Measurements from ENCODE around the gene SCARB1. TPM values are rescaled to one million over a fixed set of nuclear protein-coding genes. Genes with fewer than 3 reads are reported as not detected.

The SCARB1 gene
- polyA plus RNA-seq, 4 donors = 41.9 to 230 (median 180) TPM

- FAIRE-seq (no peak), DNase-seq (no peak)
- Histone ChIP-seq H3K4me3 (ENCODE audit: low read depth in 1 of 3, low read length in 3 of 3) (no peak overlapping the region), H3K27ac (ENCODE audit: low read depth in 1 of 3, low read length in 2 of 3) (no peak overlapping the region), H3K27me3 (ENCODE audit: control insufficient read depth in 3 of 3, insufficient read depth in 3 of 3, low read length in 3 of 3) (no peaks in the 10 kb centered on the region), H3K36me3 (ENCODE audit: control insufficient read depth in 3 of 3, insufficient read depth in 2 of 3, low read depth in 1 of 3, low read length in 3 of 3) (peaks cover 0 to 60% (median 1%) of the 10 kb centered on the region in 3 donors), H3K9me3 (ENCODE audit: control insufficient read depth in 2 of 2, insufficient read depth in 1 of 2, low read depth in 1 of 2, low read length in 1 of 2) (peaks cover 0 to 4% of the 10 kb centered on the region in 2 donors), H3K4me1 (ENCODE audit: control insufficient read depth in 3 of 3, insufficient read depth in 2 of 3, low read depth in 1 of 3, low read length in 2 of 3) (peaks cover 0 to 23% (median 0%) of the 10 kb centered on the region in 3 donors)
- WGBS, 3 donors = 96 to 97% (median 96%) methylated on average over 10 of the region's 10 CpGs
These were observed 44.1 kb downstream of the SCARB1 start for GRCh38 chr12:124819525-124819924.

GRCh38 chr12:124819080-124819479 lies 44.6 kb downstream of the SCARB1 start:
- peaks cover 0 to 23% (median 0%) of the 10 kb centered on the region in 3 donors for H3K4me1 ChIP-seq (ENCODE audit: control insufficient read depth in 3 of 3, insufficient read depth in 2 of 3, low read depth in 1 of 3, low read length in 2 of 3)
- no peak overlapping the region for H3K4me3 ChIP-seq (ENCODE audit: low read depth in 1 of 3, low read length in 3 of 3)
- FAIRE-seq = no peak
- H3K27ac ChIP-seq (ENCODE audit: low read depth in 1 of 3, low read length in 2 of 3) = no peak overlapping the region
- H3K9me3 ChIP-seq (ENCODE audit: control insufficient read depth in 2 of 2, insufficient read depth in 1 of 2, low read depth in 1 of 2, low read length in 1 of 2) = peaks cover 0 to 4% of the 10 kb centered on the region in 2 donors
- WGBS, 3 donors = 78 to 94% (median 93%) methylated on average over 5 of the region's 5 CpGs
- H3K27me3 ChIP-seq (ENCODE audit: control insufficient read depth in 3 of 3, insufficient read depth in 3 of 3, low read length in 3 of 3) = no peaks in the 10 kb centered on the region
- H3K36me3 ChIP-seq (ENCODE audit: control insufficient read depth in 3 of 3, insufficient read depth in 2 of 3, low read depth in 1 of 3, low read length in 3 of 3) = peaks cover 0 to 61% (median 5%) of the 10 kb centered on the region in 3 donors
- no peak for DNase-seq

GRCh38 chr12:124817076-124818000 lies 46.3 kb downstream of the SCARB1 start:
- 94 to 99% (median 96%) methylated on average over 31 of the region's 31 CpGs for WGBS, 3 donors
- FAIRE-seq (no peak), DNase-seq (no peak)
- Histone ChIP-seq H3K9me3 (ENCODE audit: control insufficient read depth in 2 of 2, insufficient read depth in 1 of 2, low read depth in 1 of 2, low read length in 1 of 2) (peaks cover 0 to 12% of the 10 kb centered on the region in 2 donors), H3K4me1 (ENCODE audit: control insufficient read depth in 3 of 3, insufficient read depth in 2 of 3, low read depth in 1 of 3, low read length in 2 of 3) (peaks cover 0 to 23% (median 0%) of the 10 kb centered on the region in 3 donors), H3K27ac (ENCODE audit: low read depth in 1 of 3, low read length in 2 of 3) (no peak overlapping the region), H3K4me3 (ENCODE audit: low read depth in 1 of 3, low read length in 3 of 3) (no peak overlapping the region), H3K36me3 (ENCODE audit: control insufficient read depth in 3 of 3, insufficient read depth in 2 of 3, low read depth in 1 of 3, low read length in 3 of 3) (peaks cover 0 to 72% (median 15%) of the 10 kb centered on the region in 3 donors), H3K27me3 (ENCODE audit: control insufficient read depth in 3 of 3, insufficient read depth in 3 of 3, low read length in 3 of 3) (no peaks in the 10 kb centered on the region)

- WGBS, 3 donors = 91% methylated on average over 15 of the region's 15 CpGs
- Histone ChIP-seq H3K4me1 (ENCODE audit: control insufficient read depth in 3 of 3, insufficient read depth in 2 of 3, low read depth in 1 of 3, low read length in 2 of 3) (peaks cover 0 to 14% (median 0%) of the 10 kb centered on the region in 3 donors), H3K27me3 (ENCODE audit: control insufficient read depth in 3 of 3, insufficient read depth in 3 of 3, low read length in 3 of 3) (no peaks in the 10 kb centered on the region), H3K27ac (ENCODE audit: low read depth in 1 of 3, low read length in 2 of 3) (peak overlapping the region in 1 of 3 donors; percentile 50), H3K4me3 (ENCODE audit: low read depth in 1 of 3, low read length in 3 of 3) (no peak overlapping the region), H3K36me3 (ENCODE audit: control insufficient read depth in 3 of 3, insufficient read depth in 2 of 3, low read depth in 1 of 3, low read length in 3 of 3) (peaks cover 0 to 82% (median 15%) of the 10 kb centered on the region in 3 donors), H3K9me3 (ENCODE audit: control insufficient read depth in 2 of 2, insufficient read depth in 1 of 2, low read depth in 1 of 2, low read length in 1 of 2) (peaks cover 0 to 9% of the 10 kb centered on the region in 2 donors)
- FAIRE-seq (no peak), DNase-seq (no peak)
These were observed 47.3 kb downstream of the SCARB1 start for GRCh38 chr12:124816295-124816854.

- peak overlapping the region in 1 of 3 donors; percentile 50 for H3K27ac ChIP-seq (ENCODE audit: low read depth in 1 of 3, low read length in 2 of 3)
- peaks cover 0 to 87% (median 15%) of the 10 kb centered on the region in 3 donors for H3K36me3 ChIP-seq (ENCODE audit: control insufficient read depth in 3 of 3, insufficient read depth in 2 of 3, low read depth in 1 of 3, low read length in 3 of 3)
- H3K9me3 ChIP-seq (ENCODE audit: control insufficient read depth in 2 of 2, insufficient read depth in 1 of 2, low read depth in 1 of 2, low read length in 1 of 2) = peaks cover 0 to 9% of the 10 kb centered on the region in 2 donors
- H3K4me1 ChIP-seq (ENCODE audit: control insufficient read depth in 3 of 3, insufficient read depth in 2 of 3, low read depth in 1 of 3, low read length in 2 of 3) = peaks cover 0 to 11% (median 0%) of the 10 kb centered on the region in 3 donors
- no peaks in the 10 kb centered on the region for H3K27me3 ChIP-seq (ENCODE audit: control insufficient read depth in 3 of 3, insufficient read depth in 3 of 3, low read length in 3 of 3)
- FAIRE-seq = no peak
- H3K4me3 ChIP-seq (ENCODE audit: low read depth in 1 of 3, low read length in 3 of 3) = no peak overlapping the region
- peak; percentile 37 to 78 for DNase-seq
- WGBS, 3 donors = 71 to 74% (median 73%) methylated on average over 37 to 38 of the region's 38 CpGs
These were observed 48.7 kb downstream of the SCARB1 start for GRCh38 chr12:124814741-124815613.

GRCh38 chr12:124813782-124814181 lies 49.9 kb downstream of the SCARB1 start:
- FAIRE-seq (no peak), DNase-seq (no peak)
- H3K4me1 ChIP-seq (ENCODE audit: control insufficient read depth in 3 of 3, insufficient read depth in 2 of 3, low read depth in 1 of 3, low read length in 2 of 3) = peaks cover 0 to 11% (median 0%) of the 10 kb centered on the region in 3 donors
- peaks cover 0 to 9% of the 10 kb centered on the region in 2 donors for H3K9me3 ChIP-seq (ENCODE audit: control insufficient read depth in 2 of 2, insufficient read depth in 1 of 2, low read depth in 1 of 2, low read length in 1 of 2)
- no peak overlapping the region for H3K27ac ChIP-seq (ENCODE audit: low read depth in 1 of 3, low read length in 2 of 3)
- 96 to 98% (median 97%) methylated on average over 3 of the region's 3 CpGs for WGBS, 3 donors
- H3K4me3 ChIP-seq (ENCODE audit: low read depth in 1 of 3, low read length in 3 of 3) = no peak overlapping the region
- peaks cover 0 to 88% (median 15%) of the 10 kb centered on the region in 3 donors for H3K36me3 ChIP-seq (ENCODE audit: control insufficient read depth in 3 of 3, insufficient read depth in 2 of 3, low read depth in 1 of 3, low read length in 3 of 3)
- no peaks in the 10 kb centered on the region for H3K27me3 ChIP-seq (ENCODE audit: control insufficient read depth in 3 of 3, insufficient read depth in 3 of 3, low read length in 3 of 3)

GRCh38 chr12:124812979-124813378 lies 50.7 kb downstream of the SCARB1 start:
- DNase-seq = no peak
- Histone ChIP-seq H3K27ac (ENCODE audit: low read depth in 1 of 3, low read length in 2 of 3) (no peak overlapping the region), H3K36me3 (ENCODE audit: control insufficient read depth in 3 of 3, insufficient read depth in 2 of 3, low read depth in 1 of 3, low read length in 3 of 3) (peaks cover 0 to 91% (median 15%) of the 10 kb centered on the region in 3 donors), H3K4me1 (ENCODE audit: control insufficient read depth in 3 of 3, insufficient read depth in 2 of 3, low read depth in 1 of 3, low read length in 2 of 3) (peaks cover 0 to 11% (median 0%) of the 10 kb centered on the region in 3 donors), H3K4me3 (ENCODE audit: low read depth in 1 of 3, low read length in 3 of 3) (no peak overlapping the region), H3K9me3 (ENCODE audit: control insufficient read depth in 2 of 2, insufficient read depth in 1 of 2, low read depth in 1 of 2, low read length in 1 of 2) (peaks cover 0 to 10% of the 10 kb centered on the region in 2 donors), H3K27me3 (ENCODE audit: control insufficient read depth in 3 of 3, insufficient read depth in 3 of 3, low read length in 3 of 3) (no peaks in the 10 kb centered on the region)
- WGBS, 3 donors = 93 to 100% (median 95%) methylated on average over 2 of the region's 2 CpGs
- FAIRE-seq = no peak

GRCh38 chr12:124812356-124812755 lies 51.3 kb downstream of the SCARB1 start:
- peaks cover 0 to 17% (median 0%) of the 10 kb centered on the region in 3 donors for H3K4me1 ChIP-seq (ENCODE audit: control insufficient read depth in 3 of 3, insufficient read depth in 2 of 3, low read depth in 1 of 3, low read length in 2 of 3)
- H3K27ac ChIP-seq (ENCODE audit: low read depth in 1 of 3, low read length in 2 of 3) = no peak overlapping the region
- DNase-seq = no peak
- H3K36me3 ChIP-seq (ENCODE audit: control insufficient read depth in 3 of 3, insufficient read depth in 2 of 3, low read depth in 1 of 3, low read length in 3 of 3) = peaks cover 0 to 91% (median 15%) of the 10 kb centered on the region in 3 donors
- no peak overlapping the region for H3K4me3 ChIP-seq (ENCODE audit: low read depth in 1 of 3, low read length in 3 of 3)
- peaks cover 0 to 13% of the 10 kb centered on the region in 2 donors for H3K9me3 ChIP-seq (ENCODE audit: control insufficient read depth in 2 of 2, insufficient read depth in 1 of 2, low read depth in 1 of 2, low read length in 1 of 2)
- WGBS, 3 donors = 95 to 97% (median 95%) methylated on average over 9 of the region's 9 CpGs
- no peak for FAIRE-seq
- no peaks in the 10 kb centered on the region for H3K27me3 ChIP-seq (ENCODE audit: control insufficient read depth in 3 of 3, insufficient read depth in 3 of 3, low read length in 3 of 3)
